ENCODE measurements around the gene IP6K3.

Gene IP6K3

GRCh38 chr6:33740794-33741193 lies 5.9 kb downstream of the IP6K3 start:
- no peak for DNase-seq (ENCODE audit: low spot score)

- no peak for DNase-seq (ENCODE audit: low spot score)
Observed at GRCh38 chr6:33740204-33740608, 6.5 kb downstream of the IP6K3 start.

GRCh38 chr6:33739571-33739970 lies 7.1 kb downstream of the IP6K3 start:
- no peak for DNase-seq (ENCODE audit: low spot score)

GRCh38 chr6:33738879-33739278 lies 7.8 kb downstream of the IP6K3 start:
- no peak for DNase-seq (ENCODE audit: low spot score)

GRCh38 chr6:33738153-33738552 lies 8.6 kb downstream of the IP6K3 start:
- no peak for DNase-seq (ENCODE audit: low spot score)

- DNase-seq (ENCODE audit: low spot score) = no peak
Observed at GRCh38 chr6:33737267-33738026, 9.3 kb downstream of the IP6K3 start.

- no peak for DNase-seq (ENCODE audit: low spot score)
Observed at GRCh38 chr6:33735216-33735615, 11.5 kb downstream of the IP6K3 start.

GRCh38 chr6:33733709-33734007 lies 13.0 kb downstream of the IP6K3 start:
- DNase-seq (ENCODE audit: low spot score) = no peak

GRCh38 chr6:33732817-33733708 lies 13.6 kb downstream of the IP6K3 start:
- DNase-seq (ENCODE audit: low spot score) = no peak

- no peak for DNase-seq (ENCODE audit: low spot score)
Observed at GRCh38 chr6:33732385-33732784, 14.3 kb downstream of the IP6K3 start.

- no peak for DNase-seq (ENCODE audit: low spot score)
Observed at GRCh38 chr6:33731751-33732282, 14.9 kb downstream of the IP6K3 start.

- no peak for DNase-seq (ENCODE audit: low spot score)
Observed at GRCh38 chr6:33731035-33731434, 15.7 kb downstream of the IP6K3 start.

GRCh38 chr6:33730611-33731010 lies 16.1 kb downstream of the IP6K3 start:
- DNase-seq (ENCODE audit: low spot score) = no peak

- no peak for DNase-seq (ENCODE audit: low spot score)
Observed at GRCh38 chr6:33729059-33729458, 17.6 kb downstream of the IP6K3 start.

- no peak for DNase-seq (ENCODE audit: low spot score)
Observed at GRCh38 chr6:33728438-33728837, 18.3 kb downstream of the IP6K3 start.

- no peak for DNase-seq (ENCODE audit: low spot score)
Observed at GRCh38 chr6:33727932-33728331, 18.8 kb downstream of the IP6K3 start.

GRCh38 chr6:33727126-33727525 lies 19.6 kb downstream of the IP6K3 start:
- DNase-seq (ENCODE audit: low spot score) = no peak

- DNase-seq (ENCODE audit: low spot score) = no peak
Observed at GRCh38 chr6:33726696-33727095, 20.0 kb downstream of the IP6K3 start.

- no peak for DNase-seq (ENCODE audit: low spot score)
Observed at GRCh38 chr6:33725891-33726673, 20.6 kb downstream of the IP6K3 start.

- no peak for DNase-seq (ENCODE audit: low spot score)
Observed at GRCh38 chr6:33725222-33725621, 21.5 kb downstream of the IP6K3 start.

- DNase-seq (ENCODE audit: low spot score) = no peak
Observed at GRCh38 chr6:33724102-33725023, 22.3 kb downstream of the IP6K3 start.
